HG02678 (cell line): Measurements from ENCODE around the gene PACS2.

Experiments used
- ATAC-seq: cut with Tn5 transposase; IDR thresholded peaks from one replicate; pipeline ENCODE4 v1.9.1; 2021; ENCODE audit warnings: mild to moderate bottlenecking, moderate library complexity; ENCODE audit not compliant: unreplicated experiment

The PACS2 gene

DNA sequence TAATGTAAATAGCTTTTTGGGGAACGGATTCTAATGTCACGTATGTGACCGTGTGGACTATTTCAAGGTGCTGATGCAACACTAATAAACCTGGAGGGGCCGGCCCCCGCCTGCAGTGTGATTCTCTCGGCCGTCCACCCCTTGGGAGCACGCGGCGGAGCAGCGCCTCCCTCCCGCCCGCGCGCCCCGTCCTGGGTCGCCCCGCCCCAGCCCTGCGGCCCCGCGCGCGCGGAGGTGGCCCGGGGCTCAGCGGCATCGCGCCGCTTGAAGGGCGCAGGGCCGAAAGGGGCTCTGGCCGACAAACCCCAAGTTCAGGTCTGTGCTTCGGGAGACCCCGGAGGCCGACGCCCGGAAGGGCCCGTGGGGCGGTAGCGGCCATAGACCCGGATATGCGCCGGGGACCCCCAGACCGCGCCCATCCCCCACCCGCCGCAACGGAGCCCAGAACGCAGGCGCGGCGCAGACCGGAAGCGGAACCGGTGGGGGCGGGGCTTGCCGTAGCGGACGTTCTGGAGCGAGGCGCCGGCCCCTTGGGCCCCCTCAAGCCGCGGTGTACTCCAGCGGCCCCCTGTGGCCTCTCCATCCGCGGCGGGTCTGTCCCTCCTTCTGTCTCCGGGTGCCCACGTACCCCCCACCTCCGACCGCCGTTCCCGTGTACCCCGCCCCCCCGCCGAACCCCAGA is 83.6 kb downstream of the PACS2 start, which contains the start of gene TEX22:
Gene TEX22, plus strand, starts transcription at position 495 of the 682 bp plus-strand sequence. CDS start 803 bp downstream, outside the sequence.
- ATAC-seq: peak; percentile 79

GRCh38 chr14:105398726-105399465 is 84.3 kb downstream of the PACS2 start:
- peak; percentile 41 for ATAC-seq

- ATAC-seq: no peak
Measured at GRCh38 chr14:105399466-105399775, 84.9 kb downstream of the PACS2 start.

- ATAC-seq: no peak
Measured at GRCh38 chr14:105400016-105400415, 85.5 kb downstream of the PACS2 start.

DNA sequence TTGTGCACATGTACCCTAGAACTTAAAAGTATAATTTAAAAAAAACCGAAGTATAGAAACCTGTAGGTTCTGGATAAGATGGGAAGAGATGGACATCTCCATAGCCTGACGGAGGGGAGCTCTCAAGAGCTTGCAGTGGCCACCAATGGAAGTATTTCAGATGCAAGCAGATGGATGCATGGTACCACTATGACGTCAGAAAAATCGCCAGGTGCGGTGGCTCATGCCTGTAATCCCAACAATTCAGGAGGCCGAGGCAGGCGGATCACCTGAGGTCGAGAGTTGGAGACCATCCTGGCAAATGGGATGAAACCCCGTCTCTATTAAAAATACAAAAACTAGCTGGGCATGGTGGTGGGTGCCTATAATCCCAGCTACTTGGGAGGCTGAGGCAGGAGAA is 87.2 kb downstream of the PACS2 start:
- no peak for ATAC-seq

- no peak for ATAC-seq
Measured at GRCh38 chr14:105408592-105408991, 94.0 kb downstream of the PACS2 start.

DNA sequence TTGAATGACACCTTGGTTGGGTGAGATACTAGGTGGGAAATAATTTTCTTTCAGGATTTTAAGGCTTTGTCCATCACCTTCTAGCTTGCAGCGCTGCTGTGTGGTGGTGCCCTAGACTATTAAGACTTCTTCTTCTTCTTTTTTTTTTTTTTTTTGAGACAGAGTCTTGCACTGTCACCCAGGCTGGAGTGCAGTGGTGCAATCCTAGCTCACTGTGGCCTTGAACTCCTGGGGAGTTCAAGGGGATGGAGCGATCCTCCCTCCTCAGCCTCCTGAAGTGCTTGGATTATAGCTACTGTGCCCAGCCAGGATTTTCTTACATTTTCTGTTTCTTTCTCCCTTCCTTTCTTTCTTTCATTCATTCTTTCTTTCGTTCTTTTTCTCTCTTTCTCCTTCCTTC is 94.8 kb downstream of the PACS2 start:
- ATAC-seq: no peak

DNA sequence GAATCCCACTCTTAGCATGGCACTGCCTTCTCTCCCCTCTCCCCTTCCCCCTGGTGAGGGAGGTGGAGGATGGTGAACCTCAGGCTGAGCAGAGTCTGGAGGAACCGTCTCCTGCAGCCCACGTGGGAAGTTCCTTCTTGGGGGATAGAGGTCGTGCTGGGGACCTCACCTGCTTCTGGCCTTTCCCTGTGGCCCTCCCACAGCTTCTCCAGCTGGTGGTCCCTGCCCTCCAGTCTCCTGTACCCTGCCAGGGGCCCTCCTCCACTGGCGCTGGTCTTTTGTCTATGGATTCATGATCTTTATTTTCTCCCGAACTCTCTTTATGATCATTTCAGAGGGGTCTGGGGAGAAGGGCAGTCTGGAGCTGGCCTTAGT is 96.1 kb downstream of the PACS2 start:
- ATAC-seq: no peak

DNA sequence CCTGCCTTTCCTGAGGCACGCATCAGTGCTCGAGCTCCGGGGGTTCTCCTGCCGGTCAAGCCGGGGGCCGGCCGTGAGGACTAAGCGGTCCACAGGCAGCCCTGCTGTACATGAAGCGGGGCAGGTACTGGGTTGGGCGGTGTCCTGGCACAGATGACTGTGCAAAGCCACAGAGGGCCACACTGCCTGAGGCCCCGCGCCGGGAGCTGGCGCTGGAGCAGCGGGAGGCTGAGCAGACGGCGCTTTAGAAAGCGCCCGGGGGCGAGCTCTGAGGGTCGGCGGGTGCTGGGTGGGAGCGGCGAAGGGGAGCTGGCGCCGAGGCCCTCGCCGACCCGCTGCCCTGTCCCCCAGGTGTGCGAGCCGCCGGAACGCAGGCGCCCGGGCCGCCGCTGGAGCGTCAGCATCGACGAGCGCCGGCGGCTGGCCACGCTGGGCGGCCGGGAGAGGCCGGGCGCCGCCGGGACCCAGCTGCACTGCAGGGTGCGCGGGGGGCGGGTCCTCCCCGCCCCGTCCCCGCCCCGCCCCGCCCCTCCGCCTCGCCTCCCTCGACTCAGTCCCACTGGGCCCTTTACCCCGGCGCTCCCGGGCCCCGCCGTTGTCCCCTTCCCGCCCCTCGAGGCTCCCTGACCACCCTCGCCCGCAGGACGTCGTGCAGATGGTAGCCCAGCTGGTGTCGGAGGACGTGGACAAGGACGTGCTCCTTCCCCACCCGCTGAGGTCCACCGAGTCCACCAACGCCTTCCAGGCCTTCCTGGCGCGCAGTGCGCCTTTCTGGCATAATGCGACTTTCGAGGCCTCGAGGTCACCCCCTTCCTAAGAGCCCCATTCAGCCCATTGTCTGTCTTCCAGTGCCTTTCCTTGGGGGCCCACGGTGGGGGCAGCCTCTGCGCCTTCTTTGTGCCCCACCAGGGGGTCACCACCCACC is 96.7 kb downstream of the PACS2 start:
- no peak for ATAC-seq

DNA sequence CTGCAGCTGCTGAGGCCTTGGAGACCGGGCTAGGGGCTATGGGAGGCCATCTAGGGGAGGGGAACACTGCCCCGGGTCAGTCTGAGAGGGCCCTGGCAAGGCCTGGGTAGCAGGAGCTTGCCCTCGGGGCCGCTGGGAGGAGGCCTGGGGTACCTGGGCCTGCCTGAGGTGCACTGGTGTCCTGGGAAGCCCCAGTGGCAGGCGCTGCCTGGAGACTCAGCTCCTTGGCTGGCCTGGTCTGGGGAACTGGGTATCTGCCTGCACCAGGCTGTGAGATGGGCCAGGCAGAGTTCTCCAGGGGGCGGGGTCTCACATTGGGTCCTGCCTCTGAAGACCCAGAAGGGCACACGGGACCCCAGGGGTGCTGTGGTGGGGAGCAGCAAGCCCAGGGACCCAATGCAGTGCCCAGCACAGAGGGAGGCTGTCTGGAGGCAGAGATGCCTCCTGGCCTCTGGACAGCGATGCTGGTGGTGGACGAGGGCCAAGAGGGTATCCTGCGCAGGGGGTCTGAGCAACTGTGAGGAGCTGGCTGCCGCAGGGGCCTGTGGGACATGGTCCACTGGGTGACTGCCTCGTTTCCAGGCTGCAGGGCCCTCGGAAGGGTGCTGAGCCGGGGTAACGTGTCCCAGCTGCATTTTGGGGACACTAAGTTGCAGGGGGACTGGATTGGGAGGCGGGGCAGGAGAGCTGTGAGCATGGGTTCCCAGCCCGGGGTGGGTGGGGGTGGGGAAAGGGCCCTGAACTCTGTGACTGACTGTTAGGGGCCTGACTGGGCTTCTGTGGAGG is 97.6 kb downstream of the PACS2 start:
- no peak for ATAC-seq

- ATAC-seq: no peak
Measured at GRCh38 chr14:105412771-105413543, 98.4 kb downstream of the PACS2 start.

DNA sequence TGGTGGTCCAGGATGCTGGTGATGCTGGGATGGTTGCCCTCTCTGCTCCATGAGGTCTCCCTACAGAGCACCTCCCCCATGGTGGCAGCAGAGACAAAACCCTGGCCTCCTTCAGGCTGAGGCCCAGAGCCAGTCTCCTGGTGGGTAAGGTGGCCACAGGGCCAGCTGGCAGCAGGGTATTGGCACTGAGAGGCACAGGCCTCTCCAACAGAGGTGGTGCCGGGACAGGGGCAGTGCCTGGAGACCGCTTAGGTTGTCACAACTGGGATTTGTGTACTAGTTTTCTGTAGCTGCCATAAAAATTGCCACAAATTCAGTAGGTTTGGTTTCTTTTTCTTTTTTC is 99.0 kb downstream of the PACS2 start:
- ATAC-seq: no peak

DNA sequence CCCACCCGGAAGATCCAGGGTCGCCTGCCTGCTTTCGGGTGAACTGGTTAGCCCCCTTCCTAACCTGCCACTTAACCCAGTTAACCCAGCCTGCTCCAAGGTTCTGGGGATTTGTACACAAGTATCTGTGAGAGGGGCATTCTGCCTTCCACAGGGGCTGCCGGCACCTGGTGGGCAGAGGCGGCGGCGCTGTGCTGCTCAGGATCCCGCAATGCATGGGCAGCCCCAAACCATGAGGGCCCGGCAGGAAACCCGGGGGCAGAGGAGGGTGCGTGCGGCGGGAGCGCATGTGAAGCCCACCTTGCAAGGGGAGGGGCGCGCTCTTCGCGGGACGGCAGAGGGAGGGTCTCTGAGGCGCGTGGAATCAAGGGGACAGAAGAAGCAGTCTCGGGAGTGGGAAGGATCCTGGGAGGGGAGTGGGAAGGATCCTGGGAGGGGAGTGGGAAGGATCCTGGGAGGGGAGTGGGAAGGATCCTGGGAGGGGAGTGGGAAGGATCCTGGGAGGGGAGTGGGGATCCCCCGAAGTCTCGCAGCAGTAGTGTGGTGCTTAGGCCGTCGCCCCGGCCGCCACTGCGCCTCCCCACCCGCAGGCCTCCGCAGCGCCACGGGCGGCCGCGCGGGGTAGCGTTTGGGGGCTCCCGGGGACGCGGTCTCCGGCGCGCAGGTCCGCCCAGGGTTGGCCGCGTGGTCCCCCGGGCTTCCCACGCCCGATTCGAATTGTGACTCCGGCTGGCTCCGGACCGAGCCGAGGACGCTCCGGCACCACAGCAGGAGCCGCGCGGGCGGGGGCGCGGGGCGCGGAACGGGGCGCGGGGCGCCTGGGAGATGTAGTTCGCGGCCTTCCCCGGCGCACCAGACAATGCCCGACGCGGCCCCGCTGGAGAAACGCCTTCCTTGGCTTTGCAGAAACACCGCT is 100.2 kb downstream of the PACS2 start:
- no peak for ATAC-seq

DNA sequence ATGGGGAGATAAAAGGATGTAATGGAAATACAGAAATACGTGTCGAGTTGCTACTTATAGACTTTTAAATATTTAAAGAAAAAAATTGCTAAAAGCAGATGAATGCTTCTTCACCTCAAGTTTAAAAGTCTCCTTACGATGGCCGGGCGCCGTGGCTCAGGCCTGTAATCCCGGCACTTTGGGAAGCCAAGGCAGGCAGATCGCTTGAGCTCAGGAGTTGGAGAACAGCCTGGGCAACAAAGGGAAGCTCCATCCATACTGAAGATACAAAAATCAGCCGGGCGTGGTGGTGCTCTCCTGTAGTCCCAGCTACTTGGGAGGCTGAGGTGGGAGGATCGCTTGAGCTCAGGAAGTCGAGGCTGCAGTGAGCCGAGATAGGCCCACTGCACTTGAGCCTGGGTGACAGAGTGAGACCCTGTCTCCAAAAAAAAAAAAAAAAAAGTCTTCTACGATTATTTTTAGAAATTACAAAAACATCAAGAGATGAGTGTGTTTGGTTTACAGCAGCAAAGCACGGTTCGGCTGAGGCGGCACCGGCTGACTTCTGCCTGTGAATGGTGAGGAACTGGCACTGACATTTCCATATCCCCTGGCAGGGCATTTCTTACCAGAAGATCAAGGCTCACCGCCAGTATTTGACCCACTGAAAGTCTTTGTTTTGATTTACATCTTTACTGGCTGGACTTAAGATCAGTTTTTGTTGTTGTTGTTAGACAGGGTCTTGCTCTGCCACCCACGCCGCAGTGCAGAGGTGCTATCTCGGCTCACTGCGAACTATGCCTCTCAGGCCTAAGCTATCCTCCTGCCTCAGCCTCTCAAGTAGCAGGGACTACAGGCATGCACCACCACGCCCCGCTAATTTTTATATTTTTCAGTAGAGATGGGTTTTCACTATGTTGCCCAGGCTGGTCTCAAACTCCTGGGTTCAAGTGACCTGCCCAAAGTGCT is 101.2 kb downstream of the PACS2 start:
- no peak for ATAC-seq

DNA sequence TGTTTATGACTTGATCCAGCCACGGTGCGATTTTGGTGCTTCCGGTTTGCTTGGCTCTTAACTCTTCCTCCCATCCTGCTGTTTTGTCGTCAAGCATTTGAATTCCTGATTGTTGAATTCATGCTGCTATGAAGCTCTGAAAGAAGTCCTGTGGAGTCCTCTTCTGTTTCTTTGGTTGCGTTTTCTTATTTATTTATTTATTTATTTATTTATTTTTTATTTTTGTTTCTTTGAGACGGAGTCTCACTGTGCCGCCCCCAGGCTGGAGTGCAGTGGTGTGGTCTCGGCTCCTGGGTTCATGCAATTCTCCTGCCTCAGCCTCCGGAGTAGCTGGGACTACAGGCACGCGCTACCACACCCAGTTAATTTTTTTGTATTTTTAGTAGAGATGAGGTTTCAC is 102.1 kb downstream of the PACS2 start:
- no peak for ATAC-seq

GRCh38 chr14:105417690-105418121 is 103.2 kb downstream of the PACS2 start:
- ATAC-seq: no peak

GRCh38 chr14:105418269-105419194 is 104.0 kb downstream of the PACS2 start:
- ATAC-seq: no peak
